Cardiac septum (tissue), 1 donor: ENCODE measurements around the gene REEP5. TPM values are rescaled to one million over a fixed set of nuclear protein-coding genes. Genes with fewer than 3 reads are reported as not detected.
"Not testable (repeated sequence)": the region's sequence is repeated elsewhere in the genome, so short reads cannot be mapped to it uniquely, and the experiment has no call there.

Source experiments
- DNase-seq: peaks from one replicate; pipeline ENCODE4 v3.0.0-alpha.2; 2020; ENCODE audit warnings: low spot score
- intact Hi-C: fragments of 100-400 bp; cut with DNase I; formaldehyde crosslinking; loops from one replicate; pipeline ENCODE4 v1.14.0; 2022
- total RNA-seq: library from RNA; stranded (reverse); fragmentation: NEBNext Ultra II Directional; extraction: Animal tissue kit (Norgen Biotek cat#: 25700); gene quantifications from one replicate; pipeline ENCODE4 v1.2.1, GENCODE V29; 2021
- donor health status: DM: no; HTN: no; CAD: no.

Gene REEP5
- total RNA-seq, 1 donor from 2014 or later: 119 TPM

DNA sequence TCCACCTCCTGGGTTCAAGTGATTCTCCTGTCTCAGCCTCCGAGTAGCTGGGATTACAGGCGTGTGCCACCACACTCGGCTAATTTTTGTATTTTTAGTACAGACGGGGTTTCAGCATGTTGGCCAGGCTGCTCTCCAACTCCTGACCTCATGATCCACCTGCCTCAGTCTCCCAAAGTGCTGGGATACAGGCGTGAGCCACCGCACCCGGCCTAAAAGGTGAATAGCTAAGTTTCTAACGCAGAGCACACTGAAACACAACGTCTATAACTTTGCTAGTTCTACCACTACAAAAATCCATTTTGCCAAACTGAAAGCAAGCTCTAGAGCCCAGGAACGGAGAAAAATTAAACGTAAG lies 61.5 kb downstream of the REEP5 start:
- intact Hi-C loops: loop anchor here (2.0 kb wide), 1 partner anchor 60 kb away; no protein-coding TSS in a partner anchor
- DNase-seq: not testable (repeated sequence)

DNA sequence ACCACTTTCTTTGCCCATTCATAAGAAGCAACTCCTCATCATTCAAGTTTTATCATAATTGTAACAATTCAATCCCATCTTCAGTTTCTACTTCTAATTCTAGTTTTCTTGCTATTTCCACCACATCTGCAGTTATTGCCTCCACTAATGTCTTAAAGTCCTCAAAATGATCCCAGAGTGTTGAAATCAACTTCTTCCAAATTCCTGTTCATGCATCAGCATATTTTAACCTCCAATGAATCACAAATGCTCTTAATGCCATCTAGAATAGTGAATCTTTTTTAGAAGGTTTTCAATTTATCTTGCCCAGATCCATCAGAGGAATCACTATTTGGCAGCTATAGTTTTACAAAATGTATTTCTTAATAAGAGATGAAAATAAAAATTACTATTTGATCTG lies 64.2 kb downstream of the REEP5 start:
- intact Hi-C loops: no loop called here
- DNase-seq: no peak

DNA sequence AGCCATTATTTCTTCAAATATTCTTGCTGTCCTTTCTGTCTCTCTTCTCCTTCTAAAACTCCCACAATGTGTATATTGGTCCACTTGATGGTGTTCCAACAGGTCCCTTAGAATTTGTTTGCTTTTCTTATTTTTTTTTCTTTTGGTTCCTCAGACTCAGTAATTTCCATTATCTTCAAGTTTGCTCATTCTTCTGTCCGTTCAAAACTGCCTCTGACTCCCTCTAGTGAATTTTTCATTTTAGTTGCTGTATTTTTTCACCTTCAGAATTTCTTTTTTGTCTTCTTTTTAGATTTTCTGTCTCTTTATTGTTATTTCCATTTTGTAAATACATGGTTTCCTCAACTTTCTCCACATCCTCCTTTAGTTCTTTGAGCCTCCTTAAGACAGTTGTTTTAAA lies 67.4 kb downstream of the REEP5 start:
- intact Hi-C loops: no loop called here

DNA sequence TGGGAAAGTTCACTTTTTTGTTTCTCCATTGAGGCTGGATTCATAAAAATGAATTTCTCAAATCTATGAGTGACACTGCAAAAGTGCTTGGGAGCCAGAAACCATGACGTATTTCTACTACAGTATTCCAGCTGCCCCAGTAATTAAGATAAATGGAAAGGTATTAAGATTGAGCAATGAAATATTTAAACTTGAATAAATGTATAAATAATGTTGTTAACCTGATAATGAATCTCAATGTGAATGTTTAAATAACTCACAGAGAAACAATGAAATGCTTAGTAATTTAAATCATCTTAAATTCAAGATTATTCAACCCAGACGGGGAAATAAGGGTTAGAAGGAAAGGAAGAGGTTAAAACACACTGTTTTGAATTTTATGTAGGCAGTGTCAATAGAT lies 72.1 kb downstream of the REEP5 start:
- intact Hi-C loops: loop anchor here (5.0 kb wide), 2 partner anchors 72 to 298 kb away; partner anchors contain the start of gene REEP5
- no peak for DNase-seq

More for the DNA sequence above, 67.4 kb downstream of the REEP5 start:
- no peak for DNase-seq

DNA sequence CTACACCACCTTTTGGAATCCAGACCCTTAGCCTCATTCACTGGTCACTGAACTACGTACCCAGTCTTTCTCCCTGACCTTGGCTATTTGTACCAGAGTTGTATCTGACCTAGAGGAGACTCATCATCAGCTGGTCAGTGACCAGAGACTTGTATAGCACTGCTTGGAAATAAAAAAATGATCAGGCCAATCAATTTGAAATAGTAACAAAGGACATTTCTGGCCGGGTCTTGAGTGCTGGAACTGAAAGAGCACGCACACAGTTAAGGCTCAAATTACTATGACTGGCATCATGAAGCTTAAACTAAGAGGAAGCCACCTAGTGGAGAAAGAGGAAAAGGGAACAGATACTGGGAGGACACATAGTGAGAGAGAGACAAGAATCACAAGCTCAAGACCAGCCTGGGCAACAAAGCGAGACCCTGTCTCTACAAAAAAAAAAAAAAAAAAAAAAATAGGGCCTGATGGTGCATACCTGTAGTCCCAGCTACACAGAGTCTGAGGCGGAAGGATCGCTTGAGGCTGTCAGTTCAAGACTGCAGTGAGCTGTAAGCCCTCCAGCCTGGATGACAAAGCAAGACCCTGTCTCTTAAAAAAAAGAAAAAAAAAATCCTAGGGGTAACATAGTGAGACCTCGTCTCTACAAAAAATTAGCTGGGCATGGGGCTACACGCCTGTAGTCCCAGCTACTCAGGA lies 73.8 kb downstream of the REEP5 start:
- intact Hi-C loops: loop anchor here (5.0 kb wide), 2 partner anchors 74 to 296 kb away; partner anchors contain the start of gene REEP5

DNA sequence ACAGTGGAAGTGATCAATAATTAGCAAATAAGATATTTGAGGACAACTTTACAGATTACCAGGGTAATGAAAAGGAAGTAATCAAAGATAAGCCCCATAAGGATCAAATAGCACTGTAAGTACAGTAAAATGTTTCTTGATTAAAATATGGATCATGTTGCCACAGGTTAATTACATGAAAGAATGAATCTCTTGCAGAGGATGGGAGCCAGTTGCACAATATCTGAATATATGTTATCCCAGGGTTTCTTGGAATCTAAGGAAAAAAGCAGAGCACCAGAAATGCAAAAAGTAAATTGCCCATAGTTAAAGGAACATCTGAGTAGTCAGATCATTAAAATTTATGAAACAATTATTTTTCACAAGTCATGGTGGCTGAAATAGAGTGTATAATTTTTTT lies 74.7 kb downstream of the REEP5 start:
- intact Hi-C loops: loop anchor here (5.0 kb wide), 2 partner anchors 75 to 295 kb away; partner anchors contain the start of gene REEP5
- no peak for DNase-seq

More for the DNA sequence above, 73.8 kb downstream of the REEP5 start:
- DNase-seq: no peak

DNA sequence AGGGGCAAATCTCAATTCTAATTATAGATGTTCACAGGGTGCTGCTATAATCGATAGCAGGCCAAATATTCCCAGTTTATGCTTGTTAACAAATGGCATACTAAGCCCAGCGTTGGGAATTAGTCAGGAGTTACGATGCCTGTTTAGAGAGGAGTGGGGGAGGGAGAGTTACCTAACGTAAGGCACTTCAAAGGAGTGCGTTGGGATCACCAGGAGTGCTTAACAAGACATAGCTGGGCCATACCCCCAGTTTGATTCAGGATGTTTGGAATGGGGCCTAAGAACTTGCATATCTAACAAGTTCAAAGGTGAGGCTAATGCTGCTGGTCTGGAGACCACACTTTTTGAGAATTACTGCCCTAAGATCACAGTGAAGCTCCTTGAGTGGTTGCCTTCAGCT lies 75.5 kb downstream of the REEP5 start:
- intact Hi-C loops: loop anchor here (5.0 kb wide), 2 partner anchors 76 to 294 kb away; partner anchors contain the start of gene REEP5
- no peak for DNase-seq

DNA sequence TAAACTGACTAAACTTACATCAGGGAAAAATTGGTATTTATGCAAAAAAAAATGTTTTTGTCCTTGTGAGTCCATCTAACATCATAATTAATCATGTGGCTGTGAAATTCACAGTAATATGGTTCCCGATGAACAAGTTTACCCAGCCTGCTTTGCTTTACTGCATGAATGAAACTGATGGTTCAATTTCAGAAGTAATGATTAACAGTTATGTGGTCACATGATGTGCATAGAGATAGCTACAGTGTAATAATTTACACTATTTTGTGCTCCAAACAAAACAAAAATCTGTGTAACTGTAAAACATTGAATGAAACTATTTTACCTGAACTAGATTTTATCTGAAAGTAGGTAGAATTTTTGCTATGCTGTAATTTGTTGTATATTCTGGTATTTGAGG lies 77.5 kb downstream of the REEP5 start:
- intact Hi-C loops: no loop called here
- DNase-seq: no peak

DNA sequence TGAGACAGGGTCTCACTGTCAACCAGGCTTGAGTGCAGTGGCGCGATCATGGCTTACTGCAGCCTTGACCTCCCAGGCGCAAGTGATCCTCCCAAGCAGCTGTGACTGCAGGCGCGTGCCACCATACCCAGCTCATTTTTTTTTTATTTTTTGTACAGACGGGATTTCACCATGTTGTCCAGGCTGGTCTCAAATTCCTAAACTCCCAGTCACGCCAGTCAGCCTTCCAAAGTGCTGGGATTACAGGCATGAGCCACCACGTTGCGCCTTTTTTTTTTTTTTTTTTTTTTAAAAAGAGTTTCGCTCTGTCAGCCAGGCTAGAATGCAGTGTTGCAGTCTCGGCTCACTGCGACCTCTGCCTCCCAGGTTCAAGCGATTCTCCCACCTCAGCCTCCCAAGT lies 88.1 kb downstream of the REEP5 start:
- intact Hi-C loops: no loop called here
- no peak for DNase-seq

DNA sequence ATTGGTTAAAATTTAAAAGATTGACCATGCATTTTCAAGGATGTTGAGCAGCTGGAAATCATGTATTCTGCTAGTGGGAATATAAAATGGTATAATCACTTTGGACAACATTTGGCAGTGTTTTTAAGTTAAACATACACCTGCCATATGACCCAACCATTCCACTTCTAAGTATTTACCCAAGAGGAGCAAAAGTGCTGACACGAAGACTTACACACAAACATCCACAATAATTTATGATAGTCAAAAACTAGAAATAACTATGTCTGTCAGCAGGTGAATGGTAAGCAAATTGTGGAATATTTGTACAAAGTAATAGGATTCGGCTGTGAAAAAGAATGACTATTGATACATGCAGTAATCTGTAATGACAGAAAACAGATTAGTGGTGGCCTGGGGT lies 91.6 kb downstream of the REEP5 start:
- no peak for DNase-seq
- intact Hi-C loops: no loop called here

Other genes with a start within 250 kb of the REEP5 start
- 39.5 TPM for gene APC, start 184.3 kb downstream of the REEP5 start, total RNA-seq
- 32.4 TPM for gene SRP19, start 60.9 kb downstream of the REEP5 start, total RNA-seq
- 21.8 TPM for gene DCP2, start 54.6 kb upstream of the REEP5 start, total RNA-seq